Coronary artery (tissue), 2 donors: ENCODE results near the gene FLVCR1.
"Not testable (repeated sequence)": the region's sequence is repeated elsewhere in the genome, so short reads cannot be mapped to it uniquely, and the experiment has no call there.

Source experiments
- DNase-seq: peaks from one replicate; pipeline ENCODE4 v3.0.0-alpha.2; 2017; ENCODE audit warnings: low spot score
- H3K27ac ChIP-seq, 2 donors: fragments of 200-600 bp; sonication (generic); one replicate each; pipeline ENCODE4 v1.5.1; 2016 to 2019
- H3K4me3 ChIP-seq: fragments of 200-600 bp; sonication (generic); 2 replicates; pipeline ENCODE4 v1.5.1; 2016; ENCODE audit warnings: mild to moderate bottlenecking, moderate library complexity
- TF ChIP-seq, protein P1 (sequence below): fragments of 200-600 bp; sonication (generic); IDR thresholded peaks from one replicate; pipeline ENCODE4 v1.5.1; 2019; ENCODE audit warnings: antibody characterized with exemption

FLVCR1 gene

GRCh38 chr1:212908971-212909370, 50.9 kb downstream of the FLVCR1 start:
- TF ChIP-seq, protein P1, sequence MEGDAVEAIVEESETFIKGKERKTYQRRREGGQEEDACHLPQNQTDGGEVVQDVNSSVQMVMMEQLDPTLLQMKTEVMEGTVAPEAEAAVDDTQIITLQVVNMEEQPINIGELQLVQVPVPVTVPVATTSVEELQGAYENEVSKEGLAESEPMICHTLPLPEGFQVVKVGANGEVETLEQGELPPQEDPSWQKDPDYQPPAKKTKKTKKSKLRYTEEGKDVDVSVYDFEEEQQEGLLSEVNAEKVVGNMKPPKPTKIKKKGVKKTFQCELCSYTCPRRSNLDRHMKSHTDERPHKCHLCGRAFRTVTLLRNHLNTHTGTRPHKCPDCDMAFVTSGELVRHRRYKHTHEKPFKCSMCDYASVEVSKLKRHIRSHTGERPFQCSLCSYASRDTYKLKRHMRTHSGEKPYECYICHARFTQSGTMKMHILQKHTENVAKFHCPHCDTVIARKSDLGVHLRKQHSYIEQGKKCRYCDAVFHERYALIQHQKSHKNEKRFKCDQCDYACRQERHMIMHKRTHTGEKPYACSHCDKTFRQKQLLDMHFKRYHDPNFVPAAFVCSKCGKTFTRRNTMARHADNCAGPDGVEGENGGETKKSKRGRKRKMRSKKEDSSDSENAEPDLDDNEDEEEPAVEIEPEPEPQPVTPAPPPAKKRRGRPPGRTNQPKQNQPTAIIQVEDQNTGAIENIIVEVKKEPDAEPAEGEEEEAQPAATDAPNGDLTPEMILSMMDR: no peak
- Histone ChIP-seq H3K4me3 (no peak overlapping the region), H3K27ac (no peak overlapping the region)
- no peak for DNase-seq

GRCh38 chr1:212909652-212910063, 51.6 kb downstream of the FLVCR1 start:
- TF ChIP-seq, protein P1: no peak
- DNase-seq: no peak
- H3K4me3 ChIP-seq: no peak overlapping the region
- H3K27ac ChIP-seq: no peak overlapping the region

GRCh38 chr1:212910213-212910612, 52.1 kb downstream of the FLVCR1 start:
- H3K4me3 ChIP-seq, H3K27ac ChIP-seq, DNase-seq: not testable (repeated sequence)

DNA sequence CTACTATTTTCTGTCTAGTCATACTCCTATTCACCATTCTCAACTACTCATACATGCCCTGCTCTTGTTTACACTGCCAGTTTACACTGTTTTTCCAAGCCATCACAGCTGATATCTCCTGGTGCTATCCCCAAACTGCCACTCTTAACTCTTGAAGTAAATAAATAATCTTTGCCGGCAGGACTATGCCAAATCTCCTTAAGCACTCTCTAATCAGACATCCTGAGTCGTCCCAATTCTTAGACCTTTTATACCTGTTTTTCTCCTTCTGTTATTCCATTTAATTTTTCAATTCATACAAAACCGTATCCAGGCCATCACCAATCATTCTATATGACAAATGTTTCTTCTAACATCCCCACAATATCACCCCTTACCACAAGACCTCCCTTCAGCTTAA, 55.6 kb downstream of the FLVCR1 start:
- H3K4me3 ChIP-seq, DNase-seq, H3K27ac ChIP-seq: not testable (repeated sequence)

DNA sequence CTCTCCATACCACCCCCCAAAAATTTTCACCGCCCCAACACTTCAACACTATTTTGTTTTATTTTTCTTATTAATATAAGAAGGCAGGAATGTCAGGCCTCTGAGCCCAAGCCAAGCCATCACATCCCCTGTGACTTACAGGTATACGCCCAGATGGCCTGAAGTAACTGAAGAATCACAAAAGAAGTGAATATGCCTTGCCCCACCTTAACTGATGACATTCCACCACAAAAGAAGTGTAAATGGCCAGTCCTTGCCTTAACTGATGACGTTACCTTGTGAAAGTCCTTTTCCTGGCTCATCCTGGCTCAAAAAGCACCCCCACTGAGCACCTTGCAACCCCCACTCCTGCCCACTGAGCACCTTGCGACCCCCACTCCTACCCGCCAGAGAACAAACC, 56.0 kb downstream of the FLVCR1 start:
- not testable (repeated sequence) for H3K27ac ChIP-seq, DNase-seq

GRCh38 chr1:212914789-212915188, 56.7 kb downstream of the FLVCR1 start:
- H3K4me3 ChIP-seq: no peak overlapping the region
- TF ChIP-seq, protein P1: no peak
- H3K27ac ChIP-seq: no peak overlapping the region
- no peak for DNase-seq

More for the DNA sequence above, 56.0 kb downstream of the FLVCR1 start:
- H3K4me3 ChIP-seq: not testable (repeated sequence)

- DNase-seq: no peak
- Histone ChIP-seq H3K27ac (no peak overlapping the region), H3K4me3 (no peak overlapping the region)
- TF ChIP-seq, protein P1: no peak
Measured at GRCh38 chr1:212915245-212916091, 57.4 kb downstream of the FLVCR1 start.

DNA sequence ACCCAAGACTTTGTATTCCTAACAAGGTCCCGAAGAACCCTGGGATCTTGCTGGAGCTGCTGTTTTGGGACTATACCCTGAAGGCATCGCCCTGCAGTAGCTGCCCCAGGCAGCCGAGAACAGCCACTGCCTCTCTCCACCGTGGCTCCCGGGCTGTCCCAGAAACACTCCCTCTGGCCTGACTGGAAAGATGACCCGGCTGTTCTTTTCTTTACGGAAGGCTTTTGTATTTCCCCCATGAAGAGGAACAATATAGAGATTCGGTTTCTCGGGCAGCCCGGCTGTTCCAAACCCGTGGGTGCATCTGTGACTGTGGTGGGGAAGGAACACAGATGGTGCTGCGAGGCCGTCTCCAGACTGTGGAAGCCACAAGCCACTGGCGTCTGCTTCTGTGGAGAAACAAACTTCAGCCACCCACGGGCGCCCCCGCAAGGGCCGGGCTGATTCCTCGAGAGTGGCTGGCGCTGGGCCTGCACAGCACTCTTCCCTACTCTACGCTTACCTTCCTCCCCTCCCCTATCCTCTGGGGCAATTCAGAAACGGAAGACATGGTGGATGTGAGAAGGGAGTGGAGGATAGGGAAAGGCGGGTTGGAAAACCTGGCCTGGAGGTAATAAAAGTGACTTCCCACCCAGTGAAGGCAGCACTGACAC, 58.5 kb downstream of the FLVCR1 start:
- H3K4me3 ChIP-seq: peak overlapping the region; percentile 54
- no peak overlapping the region for H3K27ac ChIP-seq
- TF ChIP-seq, protein P1: no peak
- no peak for DNase-seq
